HepG2 (cell line): Measurements from ENCODE around the gene TXNDC11. TPM values are rescaled to one million over a fixed set of nuclear protein-coding genes. Genes with fewer than 3 reads are reported as not detected.
A peak's percentile ranks its signal among the peaks of the same experiment; 100 is the strongest.

Experiments used
- ARHGAP35 ChIP-seq: sonication (generic); formaldehyde crosslinking; IDR thresholded peaks from 2 replicates; pipeline ENCODE4 v1.9.0; 2022; ENCODE audit warnings: mild to moderate bottlenecking, inconsistent platforms, moderate library complexity, missing genetic modification reagents, borderline replicate concordance
- GLI4 ChIP-seq: sonication (generic); formaldehyde crosslinking; IDR thresholded peaks from 2 replicates; pipeline ENCODE4 v1.5.1; 2020; ENCODE audit warnings: missing genetic modification reagents, mild to moderate bottlenecking, moderate library complexity, borderline replicate concordance
- GTF2F1 ChIP-seq: fragments of 150-350 bp; IDR thresholded peaks from 2 replicates; pipeline ENCODE4 v1.6.1; 2014; ENCODE audit warnings: low read length
- IRX3 ChIP-seq: sonication (generic); formaldehyde crosslinking; IDR thresholded peaks from 2 replicates; pipeline ENCODE4 v1.8.1; 2023; ENCODE audit warnings: mild to moderate bottlenecking, low read depth, missing genetic modification reagents, borderline replicate concordance
- JARID2 ChIP-seq: sonication (generic); formaldehyde crosslinking; IDR thresholded peaks from 2 replicates; pipeline ENCODE4 v1.8.1; 2023; ENCODE audit warnings: missing genetic modification reagents, inconsistent platforms; ENCODE audit not compliant: insufficient replicate concordance
- KLF9 ChIP-seq: IDR thresholded peaks from 2 replicates; pipeline ENCODE4 v1.6.1; 2016; ENCODE audit warnings: low read depth
- NRL ChIP-seq: sonication (generic); formaldehyde crosslinking; IDR thresholded peaks from 2 replicates; pipeline ENCODE4 v1.5.0; 2020; ENCODE audit warnings: missing genetic modification reagents, mild to moderate bottlenecking, moderate library complexity, borderline replicate concordance
- PAWR ChIP-seq: sonication (generic); formaldehyde crosslinking; IDR thresholded peaks from 2 replicates; pipeline ENCODE4 v1.4.0; 2020; ENCODE audit warnings: missing genetic modification reagents, mild to moderate bottlenecking, borderline replicate concordance
- SOX6 ChIP-seq, 2 experiments: fragments of 450-650 bp in 1 of 2; sonication (generic) in 1 of 2; formaldehyde crosslinking in 1 of 2; IDR thresholded peaks; 2 replicates each; pipeline versions ENCODE4 v1.4.0 to v1.6.1; 2017 to 2020; ENCODE audit warnings: antibody characterized with exemption in 1 of 2, mild to moderate bottlenecking in 1 of 2, missing genetic modification reagents in 1 of 2
- TARDBP ChIP-seq: sonication (generic); formaldehyde crosslinking; IDR thresholded peaks from 2 replicates; pipeline ENCODE4 v1.8.0; 2022; ENCODE audit warnings: mild to moderate bottlenecking, missing genetic modification reagents
- TOPORS ChIP-seq: sonication (generic); formaldehyde crosslinking; IDR thresholded peaks from 2 replicates; pipeline ENCODE4 v1.8.0; 2023; ENCODE audit warnings: mild to moderate bottlenecking, missing genetic modification reagents
- ZNF136 ChIP-seq: sonication (generic); formaldehyde crosslinking; IDR thresholded peaks from 2 replicates; pipeline ENCODE4 v1.8.1; 2022; ENCODE audit warnings: low read depth, mild to moderate bottlenecking, moderate library complexity, missing genetic modification reagents
- ZNF160 ChIP-seq: sonication (generic); formaldehyde crosslinking; IDR thresholded peaks from 2 replicates; pipeline ENCODE4 v1.8.0; 2022; ENCODE audit warnings: mild to moderate bottlenecking, inconsistent platforms, missing genetic modification reagents
- ZNF446 ChIP-seq: sonication (generic); formaldehyde crosslinking; IDR thresholded peaks from 2 replicates; pipeline ENCODE4 v1.5.0; 2020; ENCODE audit warnings: mild to moderate bottlenecking, missing genetic modification reagents
- polyA plus RNA-seq, 8 experiments: library from polyadenylated mRNA; depleted of rRNA in 3 of 8; stranded (reverse) in 7 of 8; unstranded in 1 of 8; fragments of >200 nt; fragmentation: Illumina TruSeq in 4 of 8; extraction: Trizol in 4 of 8; gene quantifications; 2 replicates each; pipeline versions ENCODE4 v1.2.1 to v1.2.3, GENCODE V29; 2011 to 2016; ENCODE audit warnings: low read depth in 4 of 8, missing spikeins in 1 of 8, mixed read lengths in 1 of 8; ENCODE audit not compliant: insufficient read depth in 1 of 8
- total RNA-seq, 5 experiments: library from RNA; depleted of rRNA; stranded (reverse); fragments of >200 nt; fragmentation: Illumina TruSeq; extraction: Trizol; gene quantifications; 2 replicates each; pipeline ENCODE4 v1.2.3, GENCODE V29; 2016; ENCODE audit warnings: low read depth in 1 of 5
- TF ChIP-seq, protein P1 (sequence below): sonication (generic); formaldehyde crosslinking; IDR thresholded peaks from 2 replicates; pipeline ENCODE4 v1.4.0; 2020; ENCODE audit warnings: missing genetic modification reagents, borderline replicate concordance
- TF ChIP-seq, protein P2 (sequence below), 2 experiments: fragments of 450-650 bp in 1 of 2; sonication (generic) in 1 of 2; formaldehyde crosslinking in 1 of 2; IDR thresholded peaks; 2 replicates each; pipeline versions ENCODE4 v1.6.1 to v1.8.0; 2016 to 2022; ENCODE audit warnings: antibody characterized with exemption in 1 of 2, mild to moderate bottlenecking in 1 of 2, missing genetic modification reagents in 1 of 2

Gene TXNDC11
- total and polyA plus RNA-seq, 2 of the 13 experiments (the other 11 are each of a cell fraction or from before 2014, with no cell fraction given): 74.9 to 123 TPM

DNA sequence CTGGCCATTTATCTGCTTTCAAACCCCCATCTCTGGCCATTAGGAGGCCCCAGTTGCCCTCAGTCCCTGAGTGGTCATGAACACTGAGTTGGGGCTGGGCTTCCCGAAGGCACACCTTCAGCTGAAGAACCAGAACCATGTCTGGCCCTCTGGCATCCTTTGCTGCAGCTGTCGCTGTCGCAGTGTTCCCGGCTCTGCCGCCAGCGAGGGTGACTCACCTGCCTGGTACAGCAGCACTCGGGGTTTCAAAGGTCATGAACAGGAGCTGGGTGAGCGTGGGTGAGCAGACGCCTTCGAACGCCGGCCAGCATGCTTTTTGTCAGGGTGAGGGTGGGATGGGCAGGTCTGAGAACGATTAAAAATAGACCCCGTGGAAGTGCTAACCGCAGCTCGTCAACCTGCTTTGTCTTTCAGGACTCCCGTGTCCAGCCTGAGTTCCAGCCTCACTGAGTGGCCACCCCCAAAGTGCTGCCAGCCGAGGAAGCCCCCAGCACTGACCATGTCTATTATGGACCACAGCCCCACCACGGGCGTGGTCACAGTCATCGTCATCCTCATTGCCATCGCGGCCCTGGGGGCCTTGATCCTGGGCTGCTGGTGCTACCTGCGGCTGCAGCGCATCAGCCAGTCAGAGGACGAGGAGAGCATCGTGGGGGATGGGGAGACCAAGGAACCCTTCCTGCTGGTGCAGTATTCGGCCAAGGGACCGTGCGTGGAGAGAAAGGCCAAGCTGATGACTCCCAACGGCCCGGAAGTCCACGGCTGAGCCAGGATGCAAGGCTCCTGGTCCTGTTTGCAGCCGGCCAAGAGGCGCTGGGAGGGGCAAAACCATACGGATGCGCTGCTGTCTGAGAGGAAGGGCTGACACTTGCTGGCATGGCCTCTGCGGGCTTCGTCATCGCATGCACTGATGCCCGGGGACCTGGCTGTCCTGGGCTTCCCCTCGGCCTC is 66.8 kb downstream of the TXNDC11 start (continued):
- TF ChIP-seq, protein P1, sequence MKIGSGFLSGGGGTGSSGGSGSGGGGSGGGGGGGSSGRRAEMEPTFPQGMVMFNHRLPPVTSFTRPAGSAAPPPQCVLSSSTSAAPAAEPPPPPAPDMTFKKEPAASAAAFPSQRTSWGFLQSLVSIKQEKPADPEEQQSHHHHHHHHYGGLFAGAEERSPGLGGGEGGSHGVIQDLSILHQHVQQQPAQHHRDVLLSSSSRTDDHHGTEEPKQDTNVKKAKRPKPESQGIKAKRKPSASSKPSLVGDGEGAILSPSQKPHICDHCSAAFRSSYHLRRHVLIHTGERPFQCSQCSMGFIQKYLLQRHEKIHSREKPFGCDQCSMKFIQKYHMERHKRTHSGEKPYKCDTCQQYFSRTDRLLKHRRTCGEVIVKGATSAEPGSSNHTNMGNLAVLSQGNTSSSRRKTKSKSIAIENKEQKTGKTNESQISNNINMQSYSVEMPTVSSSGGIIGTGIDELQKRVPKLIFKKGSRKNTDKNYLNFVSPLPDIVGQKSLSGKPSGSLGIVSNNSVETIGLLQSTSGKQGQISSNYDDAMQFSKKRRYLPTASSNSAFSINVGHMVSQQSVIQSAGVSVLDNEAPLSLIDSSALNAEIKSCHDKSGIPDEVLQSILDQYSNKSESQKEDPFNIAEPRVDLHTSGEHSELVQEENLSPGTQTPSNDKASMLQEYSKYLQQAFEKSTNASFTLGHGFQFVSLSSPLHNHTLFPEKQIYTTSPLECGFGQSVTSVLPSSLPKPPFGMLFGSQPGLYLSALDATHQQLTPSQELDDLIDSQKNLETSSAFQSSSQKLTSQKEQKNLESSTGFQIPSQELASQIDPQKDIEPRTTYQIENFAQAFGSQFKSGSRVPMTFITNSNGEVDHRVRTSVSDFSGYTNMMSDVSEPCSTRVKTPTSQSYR (CRISPR knock-in tag): no peak
- peak; percentile 96 for TF ChIP-seq NRL (CRISPR knock-in tag)
- TF ChIP-seq ARHGAP35 (CRISPR knock-in tag): peak; percentile 82; the same call in 1 of the 2 replicates
- no peak for TF ChIP-seq PAWR (CRISPR knock-in tag)
- no peak for TF ChIP-seq JARID2
- no peak for TF ChIP-seq GTF2F1
- TF ChIP-seq ZNF160 (CRISPR knock-in tag): peak; percentile 23; the same call in 1 of the 2 replicates
- TF ChIP-seq KLF9 (CRISPR knock-in tag): no peak
- TF ChIP-seq, protein P2, sequence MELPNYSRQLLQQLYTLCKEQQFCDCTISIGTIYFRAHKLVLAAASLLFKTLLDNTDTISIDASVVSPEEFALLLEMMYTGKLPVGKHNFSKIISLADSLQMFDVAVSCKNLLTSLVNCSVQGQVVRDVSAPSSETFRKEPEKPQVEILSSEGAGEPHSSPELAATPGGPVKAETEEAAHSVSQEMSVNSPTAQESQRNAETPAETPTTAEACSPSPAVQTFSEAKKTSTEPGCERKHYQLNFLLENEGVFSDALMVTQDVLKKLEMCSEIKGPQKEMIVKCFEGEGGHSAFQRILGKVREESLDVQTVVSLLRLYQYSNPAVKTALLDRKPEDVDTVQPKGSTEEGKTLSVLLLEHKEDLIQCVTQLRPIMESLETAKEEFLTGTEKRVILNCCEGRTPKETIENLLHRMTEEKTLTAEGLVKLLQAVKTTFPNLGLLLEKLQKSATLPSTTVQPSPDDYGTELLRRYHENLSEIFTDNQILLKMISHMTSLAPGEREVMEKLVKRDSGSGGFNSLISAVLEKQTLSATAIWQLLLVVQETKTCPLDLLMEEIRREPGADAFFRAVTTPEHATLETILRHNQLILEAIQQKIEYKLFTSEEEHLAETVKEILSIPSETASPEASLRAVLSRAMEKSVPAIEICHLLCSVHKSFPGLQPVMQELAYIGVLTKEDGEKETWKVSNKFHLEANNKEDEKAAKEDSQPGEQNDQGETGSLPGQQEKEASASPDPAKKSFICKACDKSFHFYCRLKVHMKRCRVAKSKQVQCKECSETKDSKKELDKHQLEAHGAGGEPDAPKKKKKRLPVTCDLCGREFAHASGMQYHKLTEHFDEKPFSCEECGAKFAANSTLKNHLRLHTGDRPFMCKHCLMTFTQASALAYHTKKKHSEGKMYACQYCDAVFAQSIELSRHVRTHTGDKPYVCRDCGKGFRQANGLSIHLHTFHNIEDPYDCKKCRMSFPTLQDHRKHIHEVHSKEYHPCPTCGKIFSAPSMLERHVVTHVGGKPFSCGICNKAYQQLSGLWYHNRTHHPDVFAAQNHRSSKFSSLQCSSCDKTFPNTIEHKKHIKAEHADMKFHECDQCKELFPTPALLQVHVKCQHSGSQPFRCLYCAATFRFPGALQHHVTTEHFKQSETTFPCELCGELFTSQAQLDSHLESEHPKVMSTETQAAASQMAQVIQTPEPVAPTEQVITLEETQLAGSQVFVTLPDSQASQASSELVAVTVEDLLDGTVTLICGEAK (IDR thresholded peaks at IDR 0.05): no peak
- TF ChIP-seq, protein P2 (CRISPR knock-in tag; IDR thresholded peaks at IDR 0.05): peak; percentile 63
- no peak for TF ChIP-seq GLI4
- TF ChIP-seq ZNF446 (CRISPR knock-in tag): 0 out of 2 replicates have a peak, but pooled peaks have one; percentile 44
- no peak for TF ChIP-seq TOPORS (CRISPR knock-in tag)
- peak; percentile 71 for TF ChIP-seq TARDBP
- TF ChIP-seq IRX3 (CRISPR knock-in tag): no peak
- TF ChIP-seq SOX6 (IDR thresholded peaks at IDR 0.05): no peak
- no peak for TF ChIP-seq SOX6 (CRISPR knock-in tag; IDR thresholded peaks at IDR 0.05)
- no peak for TF ChIP-seq ZNF136 (CRISPR knock-in tag)
